Esophagus (tissue), 2 donors: ENCODE data around the gene TTLL12. TPM values are rescaled to one million over a fixed set of nuclear protein-coding genes. Genes with fewer than 3 reads are reported as not detected.

Experiments used
- H3K27ac ChIP-seq, 2 donors: one replicate each; pipeline ENCODE4 v1.5.1; 2013; ENCODE audit warnings: low read depth in 2 of 2, mild to moderate bottlenecking in 2 of 2, inconsistent platforms in 1 of 2, low read length in 1 of 2, moderate library complexity in 1 of 2
- H3K27me3 ChIP-seq, 2 donors: one replicate each; pipeline ENCODE4 v1.6.1; 2013; ENCODE audit warnings: low read length in 2 of 2, control low read depth in 1 of 2, mild to moderate bottlenecking in 1 of 2; ENCODE audit not compliant: insufficient read depth in 2 of 2, control insufficient read depth in 1 of 2
- H3K36me3 ChIP-seq, 2 donors: one replicate each; pipeline ENCODE4 v1.6.1; 2013; ENCODE audit warnings: low read length in 1 of 2; ENCODE audit not compliant: control insufficient read depth in 2 of 2, insufficient read depth in 2 of 2
- H3K4me1 ChIP-seq, 2 donors: one replicate each; pipeline ENCODE4 v1.6.1; 2013; ENCODE audit warnings: low read length in 1 of 2; ENCODE audit not compliant: control insufficient read depth in 2 of 2, insufficient read depth in 2 of 2
- H3K4me3 ChIP-seq, 2 donors: one replicate each; pipeline ENCODE4 v1.5.1; 2013; ENCODE audit warnings: low read length in 2 of 2, mild to moderate bottlenecking in 2 of 2, low read depth in 1 of 2, moderate library complexity in 1 of 2
- H3K9me3 ChIP-seq, 2 donors: one replicate each; pipeline ENCODE4 v1.6.1; 2013; ENCODE audit warnings: mild to moderate bottlenecking in 2 of 2, low read depth in 1 of 2, low read length in 1 of 2, moderate library complexity in 1 of 2; ENCODE audit not compliant: control insufficient read depth in 2 of 2, insufficient read depth in 1 of 2
- WGBS, 2 donors: extraction: QIAGEN DNeasy Blood & Tissue Kit; methylation state at CpG; one replicate each; pipeline ENCODE4 v1.1.7; 2013; 5-methylcytosine and 5-hydroxymethylcytosine counted together
- polyA plus RNA-seq, 2 donors: library from polyadenylated mRNA; stranded (reverse); fragments of 200-250 nt; gene quantifications; one replicate each; pipeline ENCODE4 v1.2.3, GENCODE V29; 2013
- donor health status: healthy with polysubstance abuse.
- donor health status: Bipolar disorder and iron deficiency.

TTLL12 gene
- polyA plus RNA-seq, 2 donors, result 79.5 to 96.4 TPM

DNA sequence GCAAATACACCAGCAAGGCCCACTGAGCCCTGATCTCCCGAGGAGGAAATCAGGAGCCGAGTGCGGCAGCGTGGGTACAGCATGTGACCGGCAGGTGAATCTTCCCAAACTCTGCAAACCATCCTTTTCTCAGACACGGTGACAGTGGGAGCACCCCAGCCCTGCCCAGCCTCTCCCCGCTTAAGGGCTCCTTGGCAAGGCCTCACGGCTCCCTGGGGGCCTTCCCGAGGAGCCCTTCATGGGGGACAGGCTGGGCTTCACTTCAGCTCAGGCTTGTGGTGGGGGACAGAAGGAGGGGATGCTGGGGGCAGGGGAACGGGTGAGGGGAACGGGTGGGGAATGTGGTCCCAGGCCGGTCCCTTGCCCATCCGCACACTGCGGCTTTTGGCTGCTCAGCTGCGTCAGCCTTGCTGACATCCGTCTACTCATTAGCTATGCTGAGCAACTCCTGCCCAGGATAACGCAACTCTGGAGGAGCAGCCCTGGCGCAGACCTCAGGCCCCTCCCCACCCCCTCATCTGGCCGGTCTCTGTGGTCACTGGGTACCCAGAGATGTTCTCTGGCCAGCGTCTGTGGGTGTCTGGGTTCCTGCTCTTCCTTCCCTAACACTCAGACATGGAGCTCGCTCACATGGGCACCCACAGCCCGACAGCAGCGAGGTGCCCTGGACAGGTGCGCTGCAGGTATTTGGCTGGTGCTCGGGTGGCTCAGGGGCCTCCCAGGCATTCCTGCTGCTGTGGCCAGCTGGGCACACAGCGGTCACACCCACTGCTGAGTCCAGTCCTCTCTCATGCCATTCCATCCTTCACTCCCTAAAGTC, 22.0 kb upstream of the TTLL12 start:
- Histone ChIP-seq H3K4me3 (no peak overlapping the region), H3K27ac (no peak overlapping the region), H3K27me3 (no peaks in the 10 kb centered on the region), H3K4me1 (no peaks in the 10 kb centered on the region), H3K9me3 (no peaks in the 10 kb centered on the region), H3K36me3 (no peaks in the 10 kb centered on the region)
- 87 to 88% methylated on average over 26 of the region's 26 CpGs for WGBS, 2 donors

- WGBS, 2 donors, result 72 to 75% methylated on average over 26 of the region's 26 CpGs
- H3K27me3 ChIP-seq, result no peaks in the 10 kb centered on the region
- no peak overlapping the region for H3K4me3 ChIP-seq
- no peaks in the 10 kb centered on the region for H3K36me3 ChIP-seq
- H3K4me1 ChIP-seq, result no peaks in the 10 kb centered on the region
- no peak overlapping the region for H3K27ac ChIP-seq
- H3K9me3 ChIP-seq, result no peaks in the 10 kb centered on the region
These were observed 21.1 kb upstream of the TTLL12 start for GRCh38 chr22:43207849-43208702.

- H3K9me3 ChIP-seq, result no peaks in the 10 kb centered on the region
- H3K36me3 ChIP-seq, result no peaks in the 10 kb centered on the region
- WGBS, 2 donors, result 85 to 90% methylated on average over 12 to 13 of the region's 13 CpGs
- no peak overlapping the region for H3K27ac ChIP-seq
- no peaks in the 10 kb centered on the region for H3K27me3 ChIP-seq
- H3K4me1 ChIP-seq, result no peaks in the 10 kb centered on the region
- no peak overlapping the region for H3K4me3 ChIP-seq
These were observed 20.5 kb upstream of the TTLL12 start for GRCh38 chr22:43207386-43207785.

- Histone ChIP-seq H3K4me1 (no peaks in the 10 kb centered on the region), H3K36me3 (no peaks in the 10 kb centered on the region), H3K27me3 (no peaks in the 10 kb centered on the region), H3K9me3 (no peaks in the 10 kb centered on the region), H3K27ac (no peak overlapping the region), H3K4me3 (no peak overlapping the region)
- WGBS, 2 donors, result 53 to 61% methylated on average over 22 to 23 of the region's 23 CpGs
These were observed 19.7 kb upstream of the TTLL12 start for GRCh38 chr22:43206509-43207161.

GRCh38 chr22:43205748-43206508, 19.0 kb upstream of the TTLL12 start:
- no peaks in the 10 kb centered on the region for H3K27me3 ChIP-seq
- H3K9me3 ChIP-seq, result no peaks in the 10 kb centered on the region
- WGBS, 2 donors, result 65 to 66% methylated on average over 5 of the region's 5 CpGs
- H3K36me3 ChIP-seq, result no peaks in the 10 kb centered on the region
- H3K4me1 ChIP-seq, result no peaks in the 10 kb centered on the region
- H3K4me3 ChIP-seq, result no peak overlapping the region
- H3K27ac ChIP-seq, result no peak overlapping the region

DNA sequence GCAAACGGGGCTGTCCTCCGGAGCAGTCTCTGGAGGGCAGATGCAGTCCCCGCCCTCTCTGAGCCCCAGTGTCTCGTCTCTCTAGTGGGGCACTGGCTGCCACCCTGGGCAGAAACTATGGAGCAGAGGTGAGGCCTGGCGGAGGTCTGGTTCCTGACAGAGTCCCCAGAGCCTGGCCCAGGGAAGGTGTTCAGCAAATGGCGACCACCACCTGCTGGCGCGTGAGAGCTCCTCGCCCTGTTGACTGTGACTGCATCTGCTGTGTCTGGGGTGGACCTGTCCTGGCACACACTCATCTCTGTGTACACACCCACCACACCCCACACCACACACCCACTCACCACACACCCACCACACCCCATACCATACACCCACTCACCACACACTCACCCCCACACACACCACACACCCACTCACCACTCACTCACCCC, 18.3 kb upstream of the TTLL12 start:
- H3K9me3 ChIP-seq, result no peaks in the 10 kb centered on the region
- no peak overlapping the region for H3K4me3 ChIP-seq
- H3K36me3 ChIP-seq, result no peaks in the 10 kb centered on the region
- 87 to 88% methylated on average over 9 of the region's 9 CpGs for WGBS, 2 donors
- no peak overlapping the region for H3K27ac ChIP-seq
- H3K27me3 ChIP-seq, result no peaks in the 10 kb centered on the region
- H3K4me1 ChIP-seq, result no peaks in the 10 kb centered on the region

DNA sequence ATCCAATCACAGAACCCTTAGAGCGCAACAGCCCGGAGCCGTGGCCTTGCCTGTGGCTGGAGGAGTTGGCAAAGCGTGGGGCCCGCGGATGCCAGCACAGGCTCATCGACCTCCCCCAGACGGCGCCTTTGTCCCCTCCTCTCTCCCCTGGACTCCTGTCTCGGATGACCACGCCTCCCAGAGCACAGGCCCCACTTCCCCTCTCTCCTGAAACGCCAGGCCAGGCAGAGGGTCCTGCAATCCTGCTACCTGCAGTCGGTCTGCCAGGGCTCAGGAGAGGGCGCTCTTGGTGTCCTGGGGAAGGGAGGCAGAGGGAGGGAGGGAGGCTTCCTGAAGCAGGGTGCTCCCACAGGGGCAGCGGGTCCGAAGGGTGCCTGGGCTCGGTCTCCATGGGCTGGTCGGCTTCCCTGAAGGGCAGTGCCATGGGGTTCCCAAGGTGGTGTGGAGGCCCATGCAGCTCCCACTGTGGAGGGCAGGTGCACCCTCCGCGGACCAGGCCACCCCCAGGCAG, 16.6 kb upstream of the TTLL12 start:
- Histone ChIP-seq H3K4me3 (no peak overlapping the region), H3K27ac (no peak overlapping the region)
- WGBS, 2 donors, result 77 to 80% methylated on average over 20 of the region's 20 CpGs

GRCh38 chr22:43202756-43203410, 15.9 kb upstream of the TTLL12 start:
- H3K36me3 ChIP-seq, result no peaks in the 10 kb centered on the region
- H3K27ac ChIP-seq, result no peak overlapping the region
- H3K9me3 ChIP-seq, result no peaks in the 10 kb centered on the region
- no peak overlapping the region for H3K4me3 ChIP-seq
- WGBS, 2 donors, result 79 to 84% methylated on average over 13 of the region's 13 CpGs
- H3K4me1 ChIP-seq, result no peaks in the 10 kb centered on the region
- no peaks in the 10 kb centered on the region for H3K27me3 ChIP-seq

More for the DNA sequence above, 16.6 kb upstream of the TTLL12 start:
- Histone ChIP-seq H3K27me3 (no peaks in the 10 kb centered on the region), H3K9me3 (no peaks in the 10 kb centered on the region), H3K4me1 (no peaks in the 10 kb centered on the region), H3K36me3 (no peaks in the 10 kb centered on the region)
